Measurements from ENCODE around the gene ACTMAP.

DNA sequence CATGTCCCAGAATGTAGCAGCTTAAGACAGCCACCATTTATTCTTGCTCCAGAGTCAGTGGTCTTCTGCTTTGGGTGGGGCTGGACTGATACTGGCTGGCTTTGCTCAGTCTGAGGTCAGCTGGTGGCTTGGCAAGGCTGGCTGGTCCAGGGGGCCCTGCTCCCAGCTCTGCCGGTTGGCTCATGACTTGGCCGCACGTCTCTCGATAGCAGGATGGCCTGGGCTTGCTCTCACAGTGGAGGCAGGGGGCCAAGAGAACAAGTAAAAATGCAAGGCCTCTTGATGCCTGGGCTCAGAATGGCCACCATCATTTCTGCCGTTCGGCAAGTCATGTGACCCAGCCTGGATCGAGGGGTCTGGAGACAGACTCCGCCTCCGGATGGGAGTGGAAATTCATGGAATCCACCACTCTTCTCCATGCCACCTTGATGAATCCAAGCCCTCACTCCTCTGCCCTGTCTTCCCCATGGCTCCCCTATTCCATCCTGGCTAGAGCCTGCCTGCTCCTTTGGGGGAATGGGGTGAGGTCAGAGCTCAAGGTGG is 13.1 kb downstream of the ACTMAP start:
- TF ChIP-seq, protein P1, sequence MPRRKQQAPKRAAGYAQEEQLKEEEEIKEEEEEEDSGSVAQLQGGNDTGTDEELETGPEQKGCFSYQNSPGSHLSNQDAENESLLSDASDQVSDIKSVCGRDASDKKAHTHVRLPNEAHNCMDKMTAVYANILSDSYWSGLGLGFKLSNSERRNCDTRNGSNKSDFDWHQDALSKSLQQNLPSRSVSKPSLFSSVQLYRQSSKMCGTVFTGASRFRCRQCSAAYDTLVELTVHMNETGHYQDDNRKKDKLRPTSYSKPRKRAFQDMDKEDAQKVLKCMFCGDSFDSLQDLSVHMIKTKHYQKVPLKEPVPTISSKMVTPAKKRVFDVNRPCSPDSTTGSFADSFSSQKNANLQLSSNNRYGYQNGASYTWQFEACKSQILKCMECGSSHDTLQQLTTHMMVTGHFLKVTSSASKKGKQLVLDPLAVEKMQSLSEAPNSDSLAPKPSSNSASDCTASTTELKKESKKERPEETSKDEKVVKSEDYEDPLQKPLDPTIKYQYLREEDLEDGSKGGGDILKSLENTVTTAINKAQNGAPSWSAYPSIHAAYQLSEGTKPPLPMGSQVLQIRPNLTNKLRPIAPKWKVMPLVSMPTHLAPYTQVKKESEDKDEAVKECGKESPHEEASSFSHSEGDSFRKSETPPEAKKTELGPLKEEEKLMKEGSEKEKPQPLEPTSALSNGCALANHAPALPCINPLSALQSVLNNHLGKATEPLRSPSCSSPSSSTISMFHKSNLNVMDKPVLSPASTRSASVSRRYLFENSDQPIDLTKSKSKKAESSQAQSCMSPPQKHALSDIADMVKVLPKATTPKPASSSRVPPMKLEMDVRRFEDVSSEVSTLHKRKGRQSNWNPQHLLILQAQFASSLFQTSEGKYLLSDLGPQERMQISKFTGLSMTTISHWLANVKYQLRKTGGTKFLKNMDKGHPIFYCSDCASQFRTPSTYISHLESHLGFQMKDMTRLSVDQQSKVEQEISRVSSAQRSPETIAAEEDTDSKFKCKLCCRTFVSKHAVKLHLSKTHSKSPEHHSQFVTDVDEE (CRISPR knock-in tag; IDR thresholded peaks at IDR 0.05), result no peak
- TF ChIP-seq, protein P2, sequence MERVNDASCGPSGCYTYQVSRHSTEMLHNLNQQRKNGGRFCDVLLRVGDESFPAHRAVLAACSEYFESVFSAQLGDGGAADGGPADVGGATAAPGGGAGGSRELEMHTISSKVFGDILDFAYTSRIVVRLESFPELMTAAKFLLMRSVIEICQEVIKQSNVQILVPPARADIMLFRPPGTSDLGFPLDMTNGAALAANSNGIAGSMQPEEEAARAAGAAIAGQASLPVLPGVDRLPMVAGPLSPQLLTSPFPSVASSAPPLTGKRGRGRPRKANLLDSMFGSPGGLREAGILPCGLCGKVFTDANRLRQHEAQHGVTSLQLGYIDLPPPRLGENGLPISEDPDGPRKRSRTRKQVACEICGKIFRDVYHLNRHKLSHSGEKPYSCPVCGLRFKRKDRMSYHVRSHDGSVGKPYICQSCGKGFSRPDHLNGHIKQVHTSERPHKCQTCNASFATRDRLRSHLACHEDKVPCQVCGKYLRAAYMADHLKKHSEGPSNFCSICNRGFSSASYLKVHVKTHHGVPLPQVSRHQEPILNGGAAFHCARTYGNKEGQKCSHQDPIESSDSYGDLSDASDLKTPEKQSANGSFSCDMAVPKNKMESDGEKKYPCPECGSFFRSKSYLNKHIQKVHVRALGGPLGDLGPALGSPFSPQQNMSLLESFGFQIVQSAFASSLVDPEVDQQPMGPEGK (CRISPR knock-in tag; IDR thresholded peaks at IDR 0.05; ENCODE audit: borderline replicate concordance), result no peak
- TF ChIP-seq ZFP30 (CRISPR knock-in tag; IDR thresholded peaks at IDR 0.05) (no peak), CSDC2 (CRISPR knock-in tag; IDR thresholded peaks at IDR 0.05) (no peak), OSR1 (CRISPR knock-in tag; IDR thresholded peaks at IDR 0.05) (no peak), BACH2 (CRISPR knock-in tag; IDR thresholded peaks at IDR 0.05; ENCODE audit: borderline replicate concordance) (no peak), ISL1 (CRISPR knock-in tag; IDR thresholded peaks at IDR 0.05) (no peak), RARB (CRISPR knock-in tag; IDR thresholded peaks at IDR 0.05) (no peak), ZNF565 (CRISPR knock-in tag; conservative IDR thresholded peaks at IDR 0.05; ENCODE audit: low read depth) (no peak), ARNTL (CRISPR knock-in tag; IDR thresholded peaks at IDR 0.05; ENCODE audit: borderline replicate concordance, low read depth) (no peak), ZNF70 (CRISPR knock-in tag; IDR thresholded peaks at IDR 0.05) (no peak), SNAI2 (CRISPR knock-in tag; IDR thresholded peaks at IDR 0.05) (no peak), TOX (CRISPR knock-in tag; IDR thresholded peaks at IDR 0.05; ENCODE audit: borderline replicate concordance) (no peak)
- TF ChIP-seq, protein P3, sequence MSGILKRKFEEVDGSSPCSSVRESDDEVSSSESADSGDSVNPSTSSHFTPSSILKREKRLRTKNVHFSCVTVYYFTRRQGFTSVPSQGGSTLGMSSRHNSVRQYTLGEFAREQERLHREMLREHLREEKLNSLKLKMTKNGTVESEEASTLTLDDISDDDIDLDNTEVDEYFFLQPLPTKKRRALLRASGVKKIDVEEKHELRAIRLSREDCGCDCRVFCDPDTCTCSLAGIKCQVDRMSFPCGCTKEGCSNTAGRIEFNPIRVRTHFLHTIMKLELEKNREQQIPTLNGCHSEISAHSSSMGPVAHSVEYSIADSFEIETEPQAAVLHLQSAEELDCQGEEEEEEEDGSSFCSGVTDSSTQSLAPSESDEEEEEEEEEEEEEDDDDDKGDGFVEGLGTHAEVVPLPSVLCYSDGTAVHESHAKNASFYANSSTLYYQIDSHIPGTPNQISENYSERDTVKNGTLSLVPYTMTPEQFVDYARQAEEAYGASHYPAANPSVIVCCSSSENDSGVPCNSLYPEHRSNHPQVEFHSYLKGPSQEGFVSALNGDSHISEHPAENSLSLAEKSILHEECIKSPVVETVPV (CRISPR knock-in tag; IDR thresholded peaks at IDR 0.05), result no peak

Data from SK-N-SH treated with all-trans-retinoic acid at 6 μM for 48 hours (cell line).